SK-N-SH treated with all-trans-retinoic acid at 6 μM for 48 hours (cell line): ENCODE data around the gene SIX2.
"Not testable (repeated sequence)": the region's sequence is repeated elsewhere in the genome, so short reads cannot be mapped to it uniquely, and the experiment has no call there.

Experiments
- ATAC-seq: fragments of 200-7000 bp; cut with Tn5 transposase; 3 replicates; pipeline ENCODE4 v1.9.1; 2020; ENCODE audit warnings: mild to moderate bottlenecking, moderate library complexity
- ARNTL ChIP-seq: fragments of 450-650 bp; formaldehyde crosslinking; IDR thresholded peaks from 2 replicates; pipeline ENCODE4 v1.5.0; 2020; ENCODE audit warnings: low read depth, mild to moderate bottlenecking, moderate library complexity, borderline replicate concordance
- BACH2 ChIP-seq: fragments of 250-450 bp; sonication (Bioruptor Pico); IDR thresholded peaks from 2 replicates; pipeline ENCODE4 v1.9.0; 2021; ENCODE audit warnings: mild to moderate bottlenecking, borderline replicate concordance
- CSDC2 ChIP-seq: fragments of 250-450 bp; sonication (Bioruptor Pico); IDR thresholded peaks from 2 replicates; pipeline ENCODE4 v1.5.0; 2020; ENCODE audit warnings: mild to moderate bottlenecking, moderate library complexity
- ESRRG ChIP-seq: fragments of 250-450 bp; sonication (Bioruptor Pico); IDR thresholded peaks from 2 replicates; pipeline ENCODE4 v1.6.1; 2021; ENCODE audit warnings: mild to moderate bottlenecking
- GLIS3 ChIP-seq: fragments of 250-450 bp; sonication (Bioruptor Pico); IDR thresholded peaks from 2 replicates; pipeline ENCODE4 v1.5.0; 2020; ENCODE audit warnings: mild to moderate bottlenecking, moderate library complexity
- ISL1 ChIP-seq: fragments of 250-450 bp; sonication (Bioruptor Pico); IDR thresholded peaks from 2 replicates; pipeline ENCODE4 v2.1.2; 2022; ENCODE audit warnings: mild to moderate bottlenecking, moderate library complexity
- OSR1 ChIP-seq: fragments of 250-450 bp; sonication (Bioruptor Pico); IDR thresholded peaks from 2 replicates; pipeline ENCODE4 v1.8.0; 2022; ENCODE audit warnings: moderate library complexity, mild to moderate bottlenecking, inconsistent platforms
- PPARA ChIP-seq: fragments of 250-450 bp; sonication (Bioruptor Pico); IDR thresholded peaks from 2 replicates; pipeline ENCODE4 v1.5.0; 2020; ENCODE audit warnings: mild to moderate bottlenecking, borderline replicate concordance
- RARB ChIP-seq: fragments of 250-450 bp; sonication (Bioruptor Pico); IDR thresholded peaks from 2 replicates; pipeline ENCODE4 v1.8.0; 2021; ENCODE audit warnings: mild to moderate bottlenecking, moderate library complexity
- SNAI2 ChIP-seq: fragments of 250-450 bp; sonication (Bioruptor Pico); IDR thresholded peaks from 2 replicates; pipeline ENCODE4 v1.5.0; 2020; ENCODE audit warnings: mild to moderate bottlenecking, moderate library complexity
- TCF4 ChIP-seq: fragments of 250-450 bp; sonication (Bioruptor Pico); IDR thresholded peaks from 2 replicates; pipeline ENCODE4 v1.8.0; 2021; ENCODE audit warnings: mild to moderate bottlenecking, moderate library complexity, borderline replicate concordance
- TOX ChIP-seq: fragments of 250-450 bp; sonication (Bioruptor Pico); IDR thresholded peaks from 2 replicates; pipeline ENCODE4 v1.8.0; 2021; ENCODE audit warnings: mild to moderate bottlenecking, moderate library complexity, borderline replicate concordance
- ZC3H10 ChIP-seq: fragments of 250-450 bp; sonication (Bioruptor Pico); IDR thresholded peaks from 2 replicates; pipeline ENCODE4 v1.5.1; 2021; ENCODE audit warnings: mild to moderate bottlenecking, moderate library complexity
- ZFP3 ChIP-seq: fragments of 250-450 bp; sonication (Bioruptor Pico); IDR thresholded peaks from 2 replicates; pipeline ENCODE4 v1.5.0; 2020; ENCODE audit warnings: mild to moderate bottlenecking, moderate library complexity
- ZFP30 ChIP-seq: fragments of 450-650 bp; formaldehyde crosslinking; IDR thresholded peaks from 2 replicates; pipeline ENCODE4 v1.5.0; 2022; ENCODE audit warnings: mild to moderate bottlenecking, moderate library complexity
- ZNF565 ChIP-seq: fragments of 450-650 bp; formaldehyde crosslinking; conservative IDR thresholded peaks from 2 replicates; pipeline ENCODE4 v1.5.0; 2020; ENCODE audit warnings: low read depth, mild to moderate bottlenecking, moderate library complexity
- ZNF70 ChIP-seq: fragments of 450-650 bp; formaldehyde crosslinking; IDR thresholded peaks from 2 replicates; pipeline ENCODE4 v1.5.0; 2020; ENCODE audit warnings: mild to moderate bottlenecking, moderate library complexity
- ZNF8 ChIP-seq: fragments of 450-650 bp; formaldehyde crosslinking; IDR thresholded peaks from 2 replicates; pipeline ENCODE4 v1.5.0; 2020; ENCODE audit warnings: mild to moderate bottlenecking, moderate library complexity
- TF ChIP-seq, protein P1 (sequence below): fragments of 250-450 bp; sonication (Bioruptor Pico); IDR thresholded peaks from 2 replicates; pipeline ENCODE4 v1.5.1; 2021; ENCODE audit warnings: mild to moderate bottlenecking, moderate library complexity
- TF ChIP-seq, protein P2 (sequence below): fragments of 250-450 bp; sonication (Bioruptor Pico); IDR thresholded peaks from 2 replicates; pipeline ENCODE4 v1.5.0; 2020; ENCODE audit warnings: mild to moderate bottlenecking, moderate library complexity
- TF ChIP-seq, protein P3 (sequence below): fragments of 250-450 bp; sonication (Bioruptor Pico); IDR thresholded peaks from 2 replicates; pipeline ENCODE4 v1.5.1; 2020; ENCODE audit warnings: low read depth, mild to moderate bottlenecking, moderate library complexity
- TF ChIP-seq, protein P4 (sequence below): fragments of 250-450 bp; sonication (Bioruptor Pico); IDR thresholded peaks from 2 replicates; pipeline ENCODE4 v1.8.0; 2020; ENCODE audit warnings: mild to moderate bottlenecking, moderate library complexity, borderline replicate concordance
- TF ChIP-seq, protein P5 (sequence below): fragments of 250-450 bp; sonication (Bioruptor Pico); IDR thresholded peaks from 2 replicates; pipeline ENCODE4 v1.8.0; 2021; ENCODE audit warnings: low read depth, mild to moderate bottlenecking, moderate library complexity, borderline replicate concordance

The SIX2 gene

DNA sequence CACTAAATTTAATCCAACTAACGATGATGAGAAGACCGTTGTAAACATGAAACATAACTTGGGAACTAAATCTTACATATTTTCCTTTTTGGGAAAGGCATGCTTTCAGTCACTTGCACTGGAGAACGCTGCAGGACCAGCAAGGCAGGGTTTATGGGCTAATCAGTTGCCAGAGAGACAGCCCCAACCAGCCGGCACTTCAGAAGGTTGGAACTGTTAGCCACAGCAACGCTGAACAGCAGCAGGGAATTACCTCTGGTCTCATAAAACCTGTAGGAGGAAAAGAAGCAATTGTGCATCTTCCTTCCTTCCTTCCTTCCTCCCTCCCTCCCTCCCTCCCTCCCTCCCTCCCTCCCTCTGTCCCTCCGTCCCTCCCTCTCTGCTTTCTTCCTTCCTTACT is 33.9 kb upstream of the SIX2 start (continued):
- TF ChIP-seq, protein P1, sequence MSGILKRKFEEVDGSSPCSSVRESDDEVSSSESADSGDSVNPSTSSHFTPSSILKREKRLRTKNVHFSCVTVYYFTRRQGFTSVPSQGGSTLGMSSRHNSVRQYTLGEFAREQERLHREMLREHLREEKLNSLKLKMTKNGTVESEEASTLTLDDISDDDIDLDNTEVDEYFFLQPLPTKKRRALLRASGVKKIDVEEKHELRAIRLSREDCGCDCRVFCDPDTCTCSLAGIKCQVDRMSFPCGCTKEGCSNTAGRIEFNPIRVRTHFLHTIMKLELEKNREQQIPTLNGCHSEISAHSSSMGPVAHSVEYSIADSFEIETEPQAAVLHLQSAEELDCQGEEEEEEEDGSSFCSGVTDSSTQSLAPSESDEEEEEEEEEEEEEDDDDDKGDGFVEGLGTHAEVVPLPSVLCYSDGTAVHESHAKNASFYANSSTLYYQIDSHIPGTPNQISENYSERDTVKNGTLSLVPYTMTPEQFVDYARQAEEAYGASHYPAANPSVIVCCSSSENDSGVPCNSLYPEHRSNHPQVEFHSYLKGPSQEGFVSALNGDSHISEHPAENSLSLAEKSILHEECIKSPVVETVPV (CRISPR knock-in tag) = no peak
- TF ChIP-seq ZFP3 (CRISPR knock-in tag) = no peak
- TF ChIP-seq, protein P2, sequence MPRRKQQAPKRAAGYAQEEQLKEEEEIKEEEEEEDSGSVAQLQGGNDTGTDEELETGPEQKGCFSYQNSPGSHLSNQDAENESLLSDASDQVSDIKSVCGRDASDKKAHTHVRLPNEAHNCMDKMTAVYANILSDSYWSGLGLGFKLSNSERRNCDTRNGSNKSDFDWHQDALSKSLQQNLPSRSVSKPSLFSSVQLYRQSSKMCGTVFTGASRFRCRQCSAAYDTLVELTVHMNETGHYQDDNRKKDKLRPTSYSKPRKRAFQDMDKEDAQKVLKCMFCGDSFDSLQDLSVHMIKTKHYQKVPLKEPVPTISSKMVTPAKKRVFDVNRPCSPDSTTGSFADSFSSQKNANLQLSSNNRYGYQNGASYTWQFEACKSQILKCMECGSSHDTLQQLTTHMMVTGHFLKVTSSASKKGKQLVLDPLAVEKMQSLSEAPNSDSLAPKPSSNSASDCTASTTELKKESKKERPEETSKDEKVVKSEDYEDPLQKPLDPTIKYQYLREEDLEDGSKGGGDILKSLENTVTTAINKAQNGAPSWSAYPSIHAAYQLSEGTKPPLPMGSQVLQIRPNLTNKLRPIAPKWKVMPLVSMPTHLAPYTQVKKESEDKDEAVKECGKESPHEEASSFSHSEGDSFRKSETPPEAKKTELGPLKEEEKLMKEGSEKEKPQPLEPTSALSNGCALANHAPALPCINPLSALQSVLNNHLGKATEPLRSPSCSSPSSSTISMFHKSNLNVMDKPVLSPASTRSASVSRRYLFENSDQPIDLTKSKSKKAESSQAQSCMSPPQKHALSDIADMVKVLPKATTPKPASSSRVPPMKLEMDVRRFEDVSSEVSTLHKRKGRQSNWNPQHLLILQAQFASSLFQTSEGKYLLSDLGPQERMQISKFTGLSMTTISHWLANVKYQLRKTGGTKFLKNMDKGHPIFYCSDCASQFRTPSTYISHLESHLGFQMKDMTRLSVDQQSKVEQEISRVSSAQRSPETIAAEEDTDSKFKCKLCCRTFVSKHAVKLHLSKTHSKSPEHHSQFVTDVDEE (CRISPR knock-in tag) = no peak
- TF ChIP-seq OSR1 (CRISPR knock-in tag) = no peak
- TF ChIP-seq ZFP30 (CRISPR knock-in tag) = no peak
- no peak for TF ChIP-seq BACH2
- TF ChIP-seq ZNF565 (CRISPR knock-in tag) = no peak
- TF ChIP-seq, all 23 proteins: peak for 0

DNA sequence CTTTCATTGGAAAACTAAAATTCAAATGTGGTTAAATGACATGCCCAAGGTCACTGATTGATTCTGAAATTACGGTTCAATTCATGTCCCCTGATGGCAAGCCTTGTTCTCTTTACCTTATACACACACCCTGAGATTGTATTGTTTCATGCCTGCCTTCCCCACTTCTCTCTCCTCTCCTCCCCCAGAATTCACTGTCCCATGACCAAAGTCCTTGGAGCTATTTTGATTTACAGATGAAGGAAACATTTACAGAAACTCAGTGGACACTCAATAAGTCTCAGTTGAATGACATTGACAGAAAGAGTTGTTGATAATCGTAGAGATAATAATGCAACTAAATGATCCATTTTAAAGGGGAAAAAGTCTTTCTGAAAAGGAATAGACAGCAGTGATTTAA is 33.1 kb upstream of the SIX2 start:
- no peak for ATAC-seq
- TF ChIP-seq, protein P2 (CRISPR knock-in tag) = no peak
- no peak for TF ChIP-seq SNAI2 (CRISPR knock-in tag)
- no peak for TF ChIP-seq ISL1 (CRISPR knock-in tag)
- TF ChIP-seq ARNTL (CRISPR knock-in tag) = no peak
- no peak for TF ChIP-seq ZNF70 (CRISPR knock-in tag)
- no peak for TF ChIP-seq ZFP30 (CRISPR knock-in tag)

DNA sequence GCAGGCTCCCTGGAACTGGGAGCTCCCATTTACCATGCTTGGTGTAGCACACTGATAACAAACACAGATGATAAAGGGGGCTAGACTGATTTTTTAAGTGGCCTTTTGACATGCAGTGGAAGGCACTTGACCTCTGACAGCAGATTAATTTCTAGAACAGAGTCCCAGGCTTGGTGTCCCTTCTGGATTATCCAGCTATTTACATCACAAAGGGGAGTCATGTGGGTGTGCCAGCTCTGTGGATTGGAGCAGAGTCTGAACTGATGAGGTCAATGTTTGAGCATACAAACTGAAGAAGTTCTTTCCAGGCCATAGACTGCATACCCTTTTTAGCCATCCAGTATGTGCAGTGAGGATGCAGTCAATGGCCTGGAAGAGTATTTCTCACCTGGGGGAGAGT is 31.5 kb upstream of the SIX2 start:
- TF ChIP-seq ZFP30 (CRISPR knock-in tag) (no peak), TOX (CRISPR knock-in tag) (no peak), ZNF565 (CRISPR knock-in tag) (no peak), ESRRG (CRISPR knock-in tag) (no peak), TCF4 (CRISPR knock-in tag) (no peak), PPARA (CRISPR knock-in tag) (no peak), GLIS3 (CRISPR knock-in tag) (no peak), ZC3H10 (CRISPR knock-in tag) (no peak), ZNF8 (CRISPR knock-in tag) (no peak), ISL1 (CRISPR knock-in tag) (no peak), CSDC2 (CRISPR knock-in tag) (no peak), ARNTL (CRISPR knock-in tag) (no peak), BACH2 (no peak), RARB (no peak), SNAI2 (CRISPR knock-in tag) (no peak)
- TF ChIP-seq, protein P3, sequence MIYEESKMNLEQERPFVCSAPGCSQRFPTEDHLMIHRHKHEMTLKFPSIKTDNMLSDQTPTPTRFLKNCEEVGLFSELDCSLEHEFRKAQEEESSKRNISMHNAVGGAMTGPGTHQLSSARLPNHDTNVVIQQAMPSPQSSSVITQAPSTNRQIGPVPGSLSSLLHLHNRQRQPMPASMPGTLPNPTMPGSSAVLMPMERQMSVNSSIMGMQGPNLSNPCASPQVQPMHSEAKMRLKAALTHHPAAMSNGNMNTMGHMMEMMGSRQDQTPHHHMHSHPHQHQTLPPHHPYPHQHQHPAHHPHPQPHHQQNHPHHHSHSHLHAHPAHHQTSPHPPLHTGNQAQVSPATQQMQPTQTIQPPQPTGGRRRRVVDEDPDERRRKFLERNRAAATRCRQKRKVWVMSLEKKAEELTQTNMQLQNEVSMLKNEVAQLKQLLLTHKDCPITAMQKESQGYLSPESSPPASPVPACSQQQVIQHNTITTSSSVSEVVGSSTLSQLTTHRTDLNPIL = no peak
- TF ChIP-seq, protein P4, sequence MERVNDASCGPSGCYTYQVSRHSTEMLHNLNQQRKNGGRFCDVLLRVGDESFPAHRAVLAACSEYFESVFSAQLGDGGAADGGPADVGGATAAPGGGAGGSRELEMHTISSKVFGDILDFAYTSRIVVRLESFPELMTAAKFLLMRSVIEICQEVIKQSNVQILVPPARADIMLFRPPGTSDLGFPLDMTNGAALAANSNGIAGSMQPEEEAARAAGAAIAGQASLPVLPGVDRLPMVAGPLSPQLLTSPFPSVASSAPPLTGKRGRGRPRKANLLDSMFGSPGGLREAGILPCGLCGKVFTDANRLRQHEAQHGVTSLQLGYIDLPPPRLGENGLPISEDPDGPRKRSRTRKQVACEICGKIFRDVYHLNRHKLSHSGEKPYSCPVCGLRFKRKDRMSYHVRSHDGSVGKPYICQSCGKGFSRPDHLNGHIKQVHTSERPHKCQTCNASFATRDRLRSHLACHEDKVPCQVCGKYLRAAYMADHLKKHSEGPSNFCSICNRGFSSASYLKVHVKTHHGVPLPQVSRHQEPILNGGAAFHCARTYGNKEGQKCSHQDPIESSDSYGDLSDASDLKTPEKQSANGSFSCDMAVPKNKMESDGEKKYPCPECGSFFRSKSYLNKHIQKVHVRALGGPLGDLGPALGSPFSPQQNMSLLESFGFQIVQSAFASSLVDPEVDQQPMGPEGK (CRISPR knock-in tag) = no peak
- TF ChIP-seq, protein P2 (CRISPR knock-in tag) = no peak
- TF ChIP-seq, protein P5, sequence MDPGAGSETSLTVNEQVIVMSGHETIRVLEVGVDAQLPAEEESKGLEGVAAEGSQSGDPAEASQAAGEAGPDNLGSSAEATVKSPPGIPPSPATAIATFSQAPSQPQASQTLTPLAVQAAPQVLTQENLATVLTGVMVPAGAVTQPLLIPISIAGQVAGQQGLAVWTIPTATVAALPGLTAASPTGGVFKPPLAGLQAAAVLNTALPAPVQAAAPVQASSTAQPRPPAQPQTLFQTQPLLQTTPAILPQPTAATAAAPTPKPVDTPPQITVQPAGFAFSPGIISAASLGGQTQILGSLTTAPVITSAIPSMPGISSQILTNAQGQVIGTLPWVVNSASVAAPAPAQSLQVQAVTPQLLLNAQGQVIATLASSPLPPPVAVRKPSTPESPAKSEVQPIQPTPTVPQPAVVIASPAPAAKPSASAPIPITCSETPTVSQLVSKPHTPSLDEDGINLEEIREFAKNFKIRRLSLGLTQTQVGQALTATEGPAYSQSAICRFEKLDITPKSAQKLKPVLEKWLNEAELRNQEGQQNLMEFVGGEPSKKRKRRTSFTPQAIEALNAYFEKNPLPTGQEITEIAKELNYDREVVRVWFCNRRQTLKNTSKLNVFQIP (CRISPR knock-in tag) = no peak
- TF ChIP-seq, all 23 proteins: peak for 0
- no peak for ATAC-seq

DNA sequence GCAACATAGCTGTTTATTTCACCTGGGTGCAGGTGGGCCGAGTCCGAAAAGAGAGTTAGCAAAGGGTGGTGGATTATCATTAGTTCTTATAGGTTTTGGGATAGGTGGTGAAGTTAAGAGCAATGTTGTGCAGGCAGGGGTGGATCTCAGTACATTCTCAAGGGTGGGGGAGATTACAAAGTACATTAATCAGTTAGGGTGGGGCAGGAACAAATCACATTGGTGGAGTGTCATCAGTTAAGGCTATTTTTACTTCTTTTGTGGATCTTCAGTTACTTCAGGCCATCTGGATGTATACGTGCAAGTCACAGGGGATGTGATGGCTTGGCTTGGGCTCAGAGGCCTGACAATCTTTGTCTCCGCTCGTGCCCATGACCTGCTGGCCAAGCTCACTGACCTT is 30.6 kb upstream of the SIX2 start:
- ATAC-seq = not testable (repeated sequence)
